Hepatocyte (in vitro differentiated cells): ENCODE data around the gene GNAL. TPM values are rescaled to one million over a fixed set of nuclear protein-coding genes. Genes with fewer than 3 reads are reported as not detected.

Experiments
- DNase-seq: peaks from one replicate; pipeline ENCODE4 v3.0.0-alpha.2; 2016; ENCODE audit warnings: low spot score
- H2AFZ ChIP-seq: fragments of 200-600 bp; sonication (generic); 2 replicates; pipeline ENCODE4 v1.6.0; 2016; ENCODE audit warnings: antibody characterized with exemption, mild to moderate bottlenecking
- H3K27ac ChIP-seq: fragments of 200-600 bp; sonication (generic); 2 replicates; pipeline ENCODE4 v1.5.1; 2016; ENCODE audit warnings: mild to moderate bottlenecking
- H3K27me3 ChIP-seq: fragments of 200-600 bp; sonication (generic); 2 replicates; pipeline ENCODE4 v1.6.1; 2016
- H3K36me3 ChIP-seq: fragments of 200-600 bp; sonication (generic); replicated peaks from 2 replicates; pipeline ENCODE4 v1.5.1; 2016; ENCODE audit warnings: low read depth; ENCODE audit not compliant: insufficient read depth
- H3K4me1 ChIP-seq: fragments of 200-600 bp; sonication (generic); 2 replicates; pipeline ENCODE4 v1.5.1; 2016; ENCODE audit warnings: mild to moderate bottlenecking, moderate library complexity; ENCODE audit not compliant: insufficient read depth
- H3K4me2 ChIP-seq: fragments of 200-600 bp; sonication (generic); 2 replicates; pipeline ENCODE4 v1.6.0; 2016
- H3K4me3 ChIP-seq: fragments of 200-600 bp; sonication (generic); 2 replicates; pipeline ENCODE4 v1.5.1; 2016; ENCODE audit warnings: mild to moderate bottlenecking
- H3K79me2 ChIP-seq: fragments of 200-600 bp; sonication (generic); 2 replicates; pipeline ENCODE4 v1.6.0; 2017; ENCODE audit warnings: mild to moderate bottlenecking
- H3K9me2 ChIP-seq: fragments of 200-600 bp; sonication (generic); replicated peaks from 2 replicates; pipeline ENCODE4 v1.6.0; 2017; ENCODE audit warnings: mild to moderate bottlenecking; ENCODE audit not compliant: insufficient read depth
- H3K9me3 ChIP-seq: fragments of 200-600 bp; sonication (generic); 2 replicates; pipeline ENCODE4 v1.5.1; 2016; ENCODE audit warnings: low read depth, mild to moderate bottlenecking
- H4K20me1 ChIP-seq: fragments of 200-600 bp; sonication (generic); 2 replicates; pipeline ENCODE4 v1.6.0; 2016; ENCODE audit warnings: mild to moderate bottlenecking; ENCODE audit not compliant: insufficient read depth, poor library complexity, severe bottlenecking
- EZH2 ChIP-seq: fragments of 200-600 bp; sonication (generic); IDR thresholded peaks from 2 replicates; pipeline ENCODE4 v1.6.1; 2016; ENCODE audit warnings: antibody characterized with exemption, mild to moderate bottlenecking, borderline replicate concordance
- EZH2phosphoT487 ChIP-seq: fragments of 200-600 bp; sonication (generic); IDR thresholded peaks from one replicate; pipeline ENCODE4 v1.6.1; 2018; ENCODE audit warnings: antibody characterized with exemption, mild to moderate bottlenecking, low read depth, moderate library complexity; ENCODE audit not compliant: unreplicated experiment, severe bottlenecking
- WGBS: methylation state at CpG from one replicate; pipeline ENCODE4 v1.1.6; 2016; ENCODE audit warnings: low lambda C conversion rate; ENCODE audit errors: missing lambda C conversion rate; 5-methylcytosine and 5-hydroxymethylcytosine counted together
- polyA plus RNA-seq: library from polyadenylated mRNA; unstranded; fragments of >200 nt; fragmentation: Nextera tagmentation; extraction: Ambion mirVana; gene quantifications from 2 replicates; pipeline ENCODE4 v1.2.1, GENCODE V29; 2016
- total RNA-seq: library from RNA; depleted of rRNA; stranded (reverse); fragments of >200 nt; gene quantifications from 2 replicates; pipeline ENCODE4 v1.2.3, GENCODE V29; 2014
- TF ChIP-seq, protein P1 (sequence below): fragments of 200-600 bp; sonication (generic); IDR thresholded peaks from 2 replicates; pipeline ENCODE4 v1.5.1; 2016; ENCODE audit warnings: antibody characterized with exemption, mild to moderate bottlenecking; ENCODE audit not compliant: poor library complexity

GNAL gene
- total and polyA plus RNA-seq, 2 experiments from 2014 or later = 4.4 to 5.2 TPM

DNA sequence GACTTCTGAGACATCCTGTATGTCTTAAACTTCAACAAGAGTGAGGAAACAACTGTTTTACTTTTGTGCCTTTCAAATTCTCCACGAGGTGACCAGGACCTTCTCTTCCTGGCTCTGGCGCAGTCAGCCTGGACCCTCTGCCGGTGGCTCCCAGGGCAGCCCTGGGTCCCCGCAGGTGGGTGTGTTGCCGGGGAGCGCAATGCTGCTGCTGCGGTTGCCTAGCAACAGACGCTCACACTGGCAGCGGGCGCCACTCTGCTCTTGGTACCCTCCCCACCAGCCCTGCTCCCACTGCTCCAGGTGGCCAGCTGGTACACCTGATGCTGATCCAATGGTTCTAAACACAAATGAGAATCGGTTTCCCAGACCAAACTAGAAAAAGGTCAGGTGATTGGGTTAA is 58.7 kb downstream of the GNAL start:
- no peak for TF ChIP-seq EZH2phosphoT487
- TF ChIP-seq EZH2 = no peak
- TF ChIP-seq, protein P1, sequence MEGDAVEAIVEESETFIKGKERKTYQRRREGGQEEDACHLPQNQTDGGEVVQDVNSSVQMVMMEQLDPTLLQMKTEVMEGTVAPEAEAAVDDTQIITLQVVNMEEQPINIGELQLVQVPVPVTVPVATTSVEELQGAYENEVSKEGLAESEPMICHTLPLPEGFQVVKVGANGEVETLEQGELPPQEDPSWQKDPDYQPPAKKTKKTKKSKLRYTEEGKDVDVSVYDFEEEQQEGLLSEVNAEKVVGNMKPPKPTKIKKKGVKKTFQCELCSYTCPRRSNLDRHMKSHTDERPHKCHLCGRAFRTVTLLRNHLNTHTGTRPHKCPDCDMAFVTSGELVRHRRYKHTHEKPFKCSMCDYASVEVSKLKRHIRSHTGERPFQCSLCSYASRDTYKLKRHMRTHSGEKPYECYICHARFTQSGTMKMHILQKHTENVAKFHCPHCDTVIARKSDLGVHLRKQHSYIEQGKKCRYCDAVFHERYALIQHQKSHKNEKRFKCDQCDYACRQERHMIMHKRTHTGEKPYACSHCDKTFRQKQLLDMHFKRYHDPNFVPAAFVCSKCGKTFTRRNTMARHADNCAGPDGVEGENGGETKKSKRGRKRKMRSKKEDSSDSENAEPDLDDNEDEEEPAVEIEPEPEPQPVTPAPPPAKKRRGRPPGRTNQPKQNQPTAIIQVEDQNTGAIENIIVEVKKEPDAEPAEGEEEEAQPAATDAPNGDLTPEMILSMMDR = no peak
- no peaks in the 10 kb centered on the region for H3K9me3 ChIP-seq
- H3K4me2 ChIP-seq = no peak overlapping the region
- 76% methylated on average over 11 of the region's 11 CpGs for WGBS
- H3K27me3 ChIP-seq = peaks cover 31% of the 10 kb centered on the region
- no peak overlapping the region for H3K4me3 ChIP-seq
- no peaks in the 10 kb centered on the region for H3K79me2 ChIP-seq
- no peaks in the 10 kb centered on the region for H3K4me1 ChIP-seq
- no peak overlapping the region for H3K27ac ChIP-seq
- no peaks in the 10 kb centered on the region for H3K36me3 ChIP-seq
- no peaks in the 10 kb centered on the region for H3K9me2 ChIP-seq
- no peak for DNase-seq
- H4K20me1 ChIP-seq = no peaks in the 10 kb centered on the region
- H2AFZ ChIP-seq = no peak overlapping the region

DNA sequence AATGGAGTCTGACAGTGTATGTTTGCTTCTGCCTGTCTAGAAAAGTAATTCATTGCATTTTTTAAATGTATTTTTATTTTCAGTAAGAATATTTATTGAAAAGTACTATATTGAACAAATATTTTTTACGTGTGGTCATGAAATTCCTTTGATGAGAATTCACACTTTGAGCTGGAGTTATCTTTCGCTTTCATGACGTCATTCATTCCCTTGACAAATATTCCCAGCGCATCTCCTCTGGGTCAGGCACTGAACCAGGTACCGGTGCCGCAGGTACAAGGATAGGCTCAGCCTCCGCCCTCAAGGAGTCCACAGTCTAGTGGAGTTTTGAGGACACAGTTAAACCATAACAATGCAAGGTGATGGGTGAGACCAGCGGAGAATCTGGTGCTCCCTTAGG is 60.2 kb downstream of the GNAL start:
- H3K4me3 ChIP-seq = no peak overlapping the region
- no peaks in the 10 kb centered on the region for H3K9me2 ChIP-seq
- H3K27ac ChIP-seq = no peak overlapping the region
- WGBS = 97% methylated on average over 8 of the region's 8 CpGs
- no peak overlapping the region for H2AFZ ChIP-seq
- H3K4me2 ChIP-seq = no peak overlapping the region
- H3K4me1 ChIP-seq = no peaks in the 10 kb centered on the region
- peaks cover 42% of the 10 kb centered on the region for H3K27me3 ChIP-seq
- TF ChIP-seq, protein P1 = no peak
- TF ChIP-seq EZH2 (no peak), EZH2phosphoT487 (no peak)
- no peaks in the 10 kb centered on the region for H4K20me1 ChIP-seq
- DNase-seq = no peak
- no peaks in the 10 kb centered on the region for H3K36me3 ChIP-seq
- no peaks in the 10 kb centered on the region for H3K9me3 ChIP-seq
- no peaks in the 10 kb centered on the region for H3K79me2 ChIP-seq

DNA sequence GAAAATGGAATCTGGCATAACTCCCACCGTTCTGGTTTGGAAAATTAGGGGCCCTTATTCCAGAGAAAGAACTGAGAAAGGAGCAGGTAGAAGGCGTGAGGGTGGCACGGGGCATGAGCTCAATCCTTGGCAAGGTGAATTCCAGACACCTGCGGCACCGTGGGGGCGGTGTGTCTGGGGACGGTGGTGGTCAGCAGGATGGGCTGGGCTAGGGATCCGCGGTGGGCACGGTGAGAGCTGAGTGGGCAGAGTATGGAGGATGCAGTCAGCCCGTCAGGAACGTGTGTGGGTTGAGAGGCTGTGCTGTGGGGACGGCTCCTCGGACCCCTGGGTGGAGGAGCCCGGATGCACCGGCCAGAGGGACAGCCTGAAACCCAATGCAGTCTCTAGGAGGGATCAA is 61.1 kb downstream of the GNAL start:
- WGBS = 93% methylated on average over 16 of the region's 16 CpGs
- Histone ChIP-seq H3K79me2 (no peaks in the 10 kb centered on the region), H3K27me3 (peaks cover 42% of the 10 kb centered on the region), H3K36me3 (no peaks in the 10 kb centered on the region), H3K4me2 (no peak overlapping the region), H3K27ac (no peak overlapping the region), H4K20me1 (no peaks in the 10 kb centered on the region), H3K9me3 (no peaks in the 10 kb centered on the region), H3K9me2 (no peaks in the 10 kb centered on the region), H2AFZ (no peak overlapping the region), H3K4me1 (no peaks in the 10 kb centered on the region), H3K4me3 (no peak overlapping the region)
- TF ChIP-seq EZH2phosphoT487 (no peak), EZH2 (no peak)
- TF ChIP-seq, protein P1 = no peak
- no peak for DNase-seq
